GM12878 (cell line): ENCODE data around the gene ARL15. TPM values are rescaled to one million over a fixed set of nuclear protein-coding genes. Genes with fewer than 3 reads are reported as not detected.

Experiments
- ATAC-seq: fragments of 200-7000 bp; cut with Tn5 transposase; 3 replicates; pipeline ENCODE4 v1.9.1; 2020; ENCODE audit warnings: mild to moderate bottlenecking, moderate library complexity
- Bru-seq: library from RNA; stranded (reverse); fragments of 400-500 nt; gene quantifications from one replicate; lab custom pipeline; 2021; lab: Mats Ljungman, UMichigan
- BruChase-seq, 2 experiments: library from RNA; stranded (reverse); fragments of 400-500 nt; gene quantifications; one replicate each; lab custom pipeline; 2021; lab: Mats Ljungman, UMichigan
- BruUV-seq: library from RNA; stranded (reverse); fragments of 400-500 nt; replicated peaks from 2 replicates; lab custom pipeline; 2021; lab: Mats Ljungman, UMichigan
- CTCF ChIA-PET: fragments of 300-600 bp; sonication (Branson Sonifier 250); formaldehyde crosslinking; extraction: SDS; loops from one replicate; lab custom pipeline; 2021; ENCODE audit warnings: inconsistent platforms; lab: Yijun Ruan, JAX
- POLR2A ChIA-PET: fragments of 350-600 bp; formaldehyde crosslinking; extraction: SDS; loops from one replicate; lab custom pipeline; 2021; ENCODE audit warnings: inconsistent platforms; lab: Charles Lee
- RAD21 ChIA-PET: fragments of 300-600 bp; sonication (Branson Sonifier 250); formaldehyde crosslinking; loops from one replicate; lab custom pipeline; 2023; ENCODE audit warnings: antibody characterized with exemption; ENCODE audit not compliant: unreplicated experiment; lab: Charles Lee
- SMC1A ChIA-PET: fragments of 300-600 bp; sonication (Branson Sonifier 250); formaldehyde crosslinking; loops from one replicate; lab custom pipeline; 2023; ENCODE audit not compliant: unreplicated experiment, uncharacterized antibody; lab: Charles Lee
- DNase-seq: peaks from one replicate; pipeline ENCODE4 v3.0.0-alpha.2; 2011; ENCODE audit warnings: low read depth, low spot score
- FAIRE-seq: peaks from 3 replicates; lab custom pipeline; 2011; peaks lifted over from hg19 to GRCh38; lab: Jason Lieb, UNC
- H2AFZ ChIP-seq: 2 replicates; pipeline ENCODE4 v1.6.0; 2011; ENCODE audit warnings: low read depth, low read length, control low read depth; ENCODE audit not compliant: control insufficient read depth
- H3K27ac ChIP-seq: 2 replicates; pipeline ENCODE4 v1.5.1; 2011; ENCODE audit warnings: control low read depth; ENCODE audit not compliant: control insufficient read depth, insufficient read depth
- H3K27me3 ChIP-seq, 2 experiments: replicated peaks in 1 of 2; 2 replicates each; pipeline versions ENCODE4 v1.6.0 to v1.6.1; 2011; ENCODE audit warnings: low read length in 1 of 2; ENCODE audit not compliant: control insufficient read depth in 2 of 2, insufficient read depth in 2 of 2
- H3K36me3 ChIP-seq, 2 experiments: 2 replicates each; pipeline ENCODE4 v1.5.1; 2011; ENCODE audit warnings: low read length in 1 of 2; ENCODE audit not compliant: control insufficient read depth in 2 of 2, insufficient read depth in 2 of 2
- H3K4me1 ChIP-seq: 2 replicates; pipeline ENCODE4 v1.6.1; 2011; ENCODE audit warnings: mild to moderate bottlenecking, low read length, moderate library complexity, mixed read lengths; ENCODE audit not compliant: control insufficient read depth, insufficient read depth
- H3K4me2 ChIP-seq: 2 replicates; pipeline ENCODE4 v1.6.0; 2011; ENCODE audit warnings: control low read depth; ENCODE audit not compliant: control insufficient read depth, insufficient read depth
- H3K4me3 ChIP-seq: fragments of 200-600 bp; sonication (generic); 2 replicates; pipeline ENCODE4 v1.5.1; 2016
- H3K79me2 ChIP-seq: 2 replicates; pipeline ENCODE4 v1.6.0; 2011; ENCODE audit warnings: low read length; ENCODE audit not compliant: control insufficient read depth, insufficient read depth
- H3K9ac ChIP-seq: 2 replicates; pipeline ENCODE4 v1.8.0; 2011; ENCODE audit warnings: low read length, control low read depth, mixed read lengths; ENCODE audit not compliant: control insufficient read depth, insufficient read depth
- H3K9me3 ChIP-seq: replicated peaks from 3 replicates; pipeline ENCODE4 v1.5.1; 2011; ENCODE audit warnings: mild to moderate bottlenecking, low read length; ENCODE audit not compliant: control insufficient read depth, insufficient read depth
- H4K20me1 ChIP-seq: 2 replicates; pipeline ENCODE4 v1.6.0; 2011; ENCODE audit not compliant: control insufficient read depth, insufficient read depth
- CBFB ChIP-seq: IDR thresholded peaks from 2 replicates; pipeline ENCODE4 v1.6.1; 2016; ENCODE audit warnings: antibody characterized with exemption, low read depth
- CBX3 ChIP-seq: fragments of 200-600 bp; sonication (generic); IDR thresholded peaks from 2 replicates; pipeline ENCODE4 v1.6.1; 2016; ENCODE audit warnings: low read depth, borderline replicate concordance
- CBX5 ChIP-seq: sonication (generic); IDR thresholded peaks from 2 replicates; pipeline ENCODE4 v1.6.1; 2016; ENCODE audit warnings: low read depth, moderate library complexity, mild to moderate bottlenecking, inconsistent platforms
- DPF2 ChIP-seq: fragments of 450-650 bp; IDR thresholded peaks from 2 replicates; pipeline ENCODE4 v1.6.1; 2017; ENCODE audit warnings: mild to moderate bottlenecking
- ETV6 ChIP-seq, 2 experiments: fragments of 450-650 bp in 1 of 2; IDR thresholded peaks in 1 of 2; conservative IDR thresholded peaks in 1 of 2; 2 replicates each; pipeline ENCODE4 v1.6.1; 2014; ENCODE audit warnings: antibody characterized with exemption in 1 of 2, borderline replicate concordance in 1 of 2, low read depth in 1 of 2, mild to moderate bottlenecking in 1 of 2, moderate library complexity in 1 of 2
- IKZF1 ChIP-seq: fragments of 450-650 bp; conservative IDR thresholded peaks from 2 replicates; pipeline ENCODE4 v1.6.1; 2017; ENCODE audit warnings: antibody characterized with exemption, mild to moderate bottlenecking
- NFYA ChIP-seq: IDR thresholded peaks from 2 replicates; pipeline ENCODE4 v1.6.1; 2011; ENCODE audit warnings: low read depth, mild to moderate bottlenecking, low read length, improper control_type of control experiment, borderline replicate concordance
- NRF1 ChIP-seq: conservative IDR thresholded peaks from 2 replicates; pipeline ENCODE4 v1.6.1; 2011; ENCODE audit warnings: mild to moderate bottlenecking, low read depth, low read length, improper control_type of control experiment
- RELA ChIP-seq: fragments of 450-650 bp; IDR thresholded peaks from 2 replicates; pipeline ENCODE4 v1.8.0; 2014; ENCODE audit warnings: borderline replicate concordance; ENCODE audit not compliant: partially characterized antibody
- SIX5 ChIP-seq: IDR thresholded peaks from 2 replicates; pipeline ENCODE4 v1.6.1; 2011; ENCODE audit warnings: mild to moderate bottlenecking, low read depth, low read length, moderate library complexity; ENCODE audit not compliant: severe bottlenecking
- TAF1 ChIP-seq: IDR thresholded peaks from 2 replicates; pipeline ENCODE4 v1.6.1; 2011; ENCODE audit warnings: mild to moderate bottlenecking, low read depth, low read length, borderline replicate concordance
- WGBS: methylation state at CpG from one replicate; pipeline ENCODE4 v1.1.6; 2016; ENCODE audit warnings: low lambda C conversion rate; ENCODE audit not compliant: insufficient replicate concordance, insufficient coverage; ENCODE audit errors: missing lambda C conversion rate; 5-methylcytosine and 5-hydroxymethylcytosine counted together
- in situ Hi-C: fragments of 300-500 bp; cut with MboI; formaldehyde crosslinking; loops from 9 replicates; pipeline ENCODE4 v1.14.3; 2018; ENCODE audit warnings: mixed read lengths
- intact Hi-C: fragments of 100-400 bp; cut with micrococcal nuclease; formaldehyde crosslinking; loops from one replicate; pipeline ENCODE4 v1.14.2; 2022; ENCODE audit not compliant: unreplicated experiment
- long read RNA-seq, 2 experiments: library from polyadenylated mRNA; unstranded; transcript quantifications; one replicate each; pipeline ENCODE4 v2.0.0, GENCODE V29; 2019 to 2020
- polyA minus RNA-seq, 3 experiments: library from RNA; depleted of rRNA, polyadenylated mRNA; stranded (reverse); fragments of >200 nt; gene quantifications; 2 replicates each; pipeline ENCODE4 v1.2.3, GENCODE V29; 2011
- polyA plus RNA-seq, 11 experiments: library from polyadenylated mRNA; depleted of rRNA in 4 of 11; unstranded in 6 of 11; stranded (reverse) in 5 of 11; fragments of >200 nt; fragmentation: Nextera tagmentation in 4 of 11; fragmentation: Illumina TruSeq in 1 of 11; extraction: Ambion mirVana in 4 of 11; extraction: Trizol in 1 of 11; gene quantifications; 1 replicate in 1 of 11; 2 replicates in 10 of 11; pipeline versions ENCODE4 v1.2.1 to v1.2.3, GENCODE V29; 2011 to 2016; ENCODE audit warnings: inconsistent platforms in 2 of 11, missing spikeins in 2 of 11, low read depth in 1 of 11
- total RNA-seq, 4 experiments: library from RNA; depleted of rRNA in 3 of 4; stranded (reverse); fragments of >200 nt in 3 of 4; fragmentation: Illumina TruSeq in 1 of 4; extraction: Trizol in 1 of 4; gene quantifications; 2 replicates each; pipeline versions ENCODE4 v1.2.1 to v1.2.3, GENCODE V29; 2013 to 2021
- TF ChIP-seq, protein P1 (sequence below): fragments of 450-650 bp; IDR thresholded peaks from 2 replicates; pipeline ENCODE4 v1.6.1; 2016; ENCODE audit warnings: mild to moderate bottlenecking, moderate library complexity, borderline replicate concordance

The ARL15 gene
- 114 and 120 TPM in 2 replicates for total RNA-seq (2013; cell fraction: nucleolus; rRNA removed)
- total RNA-seq (2014; rRNA removed) (8.6 and 9.6 TPM in 2 replicates), total RNA-seq (2014; rRNA removed; fragmentation: Illumina TruSeq; extraction: Trizol) (9.2 and 12.4 TPM in 2 replicates), total RNA-seq (2021) (6.6 and 7.3 TPM in 2 replicates), polyA plus RNA-seq (2011; rRNA removed) (11.0 and 11.9 TPM in 2 replicates), polyA plus RNA-seq (2014; fragmentation: Illumina TruSeq; extraction: Trizol) (8.0 and 11.9 TPM in 2 replicates), polyA plus RNA-seq (2014; fragmentation: Nextera tagmentation; extraction: Ambion mirVana) (1 to 10 TPM; 3.6 to 3.7 TPM), polyA plus RNA-seq (2014; rRNA removed) (5.8 and 8.5 TPM in 2 replicates), polyA plus RNA-seq (2016; fragmentation: Nextera tagmentation; extraction: Ambion mirVana) (1 to 10 TPM; 5.8 to 6.7 TPM), polyA minus RNA-seq (2011; rRNA and poly(A)+ RNA removed) (45.4 and 72.3 TPM in 2 replicates), Bru-seq, nascent RNA (percentile 65 among the genes with signal in this experiment), BruChase-seq, experiment 1, labeled RNA remaining after a 6-hour chase (percentile 70 among the genes with signal in this experiment), BruChase-seq, experiment 2, labeled RNA remaining after a 2-hour chase (percentile 75 among the genes with signal in this experiment)
- 0.79 TPM for polyA plus RNA-seq (2011; ENCODE audit: low read depth)
- polyA plus RNA-seq (2011; cell fraction: cytosol; rRNA removed): 6.9 and 7.2 TPM in 2 replicates
- polyA plus RNA-seq (2011; cell fraction: nucleus; rRNA removed): 10.5 and 11.4 TPM in 2 replicates
- polyA plus RNA-seq (2012): 2.5 and 3.5 TPM in 2 replicates
- 8.1 and 9.9 TPM in 2 replicates for polyA minus RNA-seq (2011; cell fraction: cytosol; rRNA and poly(A)+ RNA removed)
- 110 and 143 TPM in 2 replicates for polyA minus RNA-seq (2011; cell fraction: nucleus; rRNA and poly(A)+ RNA removed)
- long read RNA-seq, experiment 1: 0 reads
- long read RNA-seq, experiment 2, transcript ARL15-202 (5 exons, 2,486 nt): major isoform, 11 of 18 reads
- long read RNA-seq, experiment 2, partial matches to known transcripts: 0 of 18 reads
- long read RNA-seq, experiment 2, other reads (novel, unspliced or antisense): 4 of 18 reads

DNA sequence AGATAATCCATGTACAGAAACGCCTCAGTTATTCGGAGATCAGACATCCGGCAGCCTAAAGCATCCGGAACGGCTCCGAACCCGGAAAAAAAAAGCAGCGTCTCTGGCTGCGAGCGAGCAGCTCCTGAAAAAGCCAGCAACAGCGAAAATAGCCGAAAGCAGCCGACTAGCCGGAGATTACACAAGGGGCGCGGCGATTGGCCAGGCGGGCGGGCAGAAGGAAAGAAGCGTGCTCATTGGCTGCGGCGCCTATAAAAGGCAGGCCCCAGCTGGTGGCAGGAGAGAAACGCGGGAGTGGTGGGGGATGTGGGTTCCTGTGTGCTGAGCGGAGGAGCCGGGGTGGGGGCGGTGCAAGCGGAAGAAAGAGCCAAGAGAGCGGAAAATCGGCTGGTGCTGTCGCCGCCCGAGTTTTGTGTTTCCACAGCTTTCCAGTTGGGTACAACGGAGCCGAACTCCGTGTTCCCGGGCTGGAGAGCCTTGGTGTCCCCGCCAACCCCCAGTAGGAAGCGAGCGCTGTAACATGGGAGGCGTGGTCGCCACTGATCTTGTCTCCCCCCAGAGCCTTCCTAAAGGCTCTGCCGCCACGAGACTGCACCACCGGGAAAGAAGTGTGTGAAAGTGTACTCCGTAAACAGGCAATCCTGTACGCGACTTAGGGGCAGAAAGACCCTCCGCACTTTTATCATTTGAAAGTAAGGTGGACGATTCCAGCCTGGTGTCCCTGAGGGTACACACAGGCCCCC, at the start of gene ARL15:
ARL15 (minus strand) TSS at position 141 of the 743 bp plus-strand sequence.
- in situ Hi-C loops (no loop called here), intact Hi-C loops (loop anchor here (5.0 kb wide), 3 partner anchors 63 to 177 kb away; no protein-coding TSS in a partner anchor)
- no peaks in the 10 kb centered on the region for H3K36me3 ChIP-seq
- peak within 1 kb of the TSS; percentile 49 for H3K27ac ChIP-seq
- peak within 1 kb of the TSS; percentile 99 for H3K4me2 ChIP-seq
- no peaks in the 10 kb centered on the region for H3K27me3 ChIP-seq
- peak within 1 kb of the TSS; percentile 96 for H2AFZ ChIP-seq
- RAD21 ChIA-PET: interaction anchor here (0.7 to 4.0 kb wide), 18 partner anchors 24 to 212 kb away, joined by 3 to 26 read pairs (median 4); no protein-coding TSS in a partner anchor
- BruUV-seq: TSS peak; percentile 98
- H3K4me3 ChIP-seq: peak within 1 kb of the TSS; percentile 90
- SMC1A ChIA-PET: interaction anchor here (0.7 to 4.9 kb wide), 16 partner anchors 14 to 177 kb away, joined by 3 to 34 read pairs (median 4); no protein-coding TSS in a partner anchor
- H3K4me1 ChIP-seq: no peaks in the 10 kb centered on the region
- peak; percentile 87 for DNase-seq
- peak; percentile 93 for FAIRE-seq
- H4K20me1 ChIP-seq: no peaks in the 10 kb centered on the region
- CTCF ChIA-PET: interaction anchor here (0.6 to 3.3 kb wide), 23 partner anchors 11 to 179 kb away, joined by 3 to 30 read pairs (median 5); no protein-coding TSS in a partner anchor
- H3K79me2 ChIP-seq: peaks cover 10% of the 10 kb centered on the region
- no peaks in the 10 kb centered on the region for H3K9me3 ChIP-seq
- POLR2A ChIA-PET: interaction anchor here (0.6 to 2.5 kb wide), 23 partner anchors 9 to 1511 kb away, joined by 3 to 16 read pairs (median 5); no protein-coding TSS in a partner anchor
- WGBS: under 1% methylated on average over 50 of the region's 50 CpGs
- ATAC-seq: peak; percentile 95
- peak within 1 kb of the TSS; percentile 81 for H3K9ac ChIP-seq
- TF ChIP-seq ETV6 (conservative IDR thresholded peaks at IDR 0.05 in 1 of 2, IDR thresholded peaks at IDR 0.05 in 1 of 2; ENCODE audit: borderline replicate concordance in 1 of 2, low read depth in 1 of 2): 0 out of 4 replicates have a peak, but pooled peaks of 1 of the 2 experiments have one; percentile 26
- TF ChIP-seq RELA: no peak
- TF ChIP-seq CBX5: no peak
- no peak for TF ChIP-seq NRF1
- TF ChIP-seq DPF2: no peak
- TF ChIP-seq, protein P1, sequence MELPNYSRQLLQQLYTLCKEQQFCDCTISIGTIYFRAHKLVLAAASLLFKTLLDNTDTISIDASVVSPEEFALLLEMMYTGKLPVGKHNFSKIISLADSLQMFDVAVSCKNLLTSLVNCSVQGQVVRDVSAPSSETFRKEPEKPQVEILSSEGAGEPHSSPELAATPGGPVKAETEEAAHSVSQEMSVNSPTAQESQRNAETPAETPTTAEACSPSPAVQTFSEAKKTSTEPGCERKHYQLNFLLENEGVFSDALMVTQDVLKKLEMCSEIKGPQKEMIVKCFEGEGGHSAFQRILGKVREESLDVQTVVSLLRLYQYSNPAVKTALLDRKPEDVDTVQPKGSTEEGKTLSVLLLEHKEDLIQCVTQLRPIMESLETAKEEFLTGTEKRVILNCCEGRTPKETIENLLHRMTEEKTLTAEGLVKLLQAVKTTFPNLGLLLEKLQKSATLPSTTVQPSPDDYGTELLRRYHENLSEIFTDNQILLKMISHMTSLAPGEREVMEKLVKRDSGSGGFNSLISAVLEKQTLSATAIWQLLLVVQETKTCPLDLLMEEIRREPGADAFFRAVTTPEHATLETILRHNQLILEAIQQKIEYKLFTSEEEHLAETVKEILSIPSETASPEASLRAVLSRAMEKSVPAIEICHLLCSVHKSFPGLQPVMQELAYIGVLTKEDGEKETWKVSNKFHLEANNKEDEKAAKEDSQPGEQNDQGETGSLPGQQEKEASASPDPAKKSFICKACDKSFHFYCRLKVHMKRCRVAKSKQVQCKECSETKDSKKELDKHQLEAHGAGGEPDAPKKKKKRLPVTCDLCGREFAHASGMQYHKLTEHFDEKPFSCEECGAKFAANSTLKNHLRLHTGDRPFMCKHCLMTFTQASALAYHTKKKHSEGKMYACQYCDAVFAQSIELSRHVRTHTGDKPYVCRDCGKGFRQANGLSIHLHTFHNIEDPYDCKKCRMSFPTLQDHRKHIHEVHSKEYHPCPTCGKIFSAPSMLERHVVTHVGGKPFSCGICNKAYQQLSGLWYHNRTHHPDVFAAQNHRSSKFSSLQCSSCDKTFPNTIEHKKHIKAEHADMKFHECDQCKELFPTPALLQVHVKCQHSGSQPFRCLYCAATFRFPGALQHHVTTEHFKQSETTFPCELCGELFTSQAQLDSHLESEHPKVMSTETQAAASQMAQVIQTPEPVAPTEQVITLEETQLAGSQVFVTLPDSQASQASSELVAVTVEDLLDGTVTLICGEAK: 0 out of 2 replicates have a peak, but pooled peaks have one; percentile 14
- peak; percentile 93; the same call in 1 of the 2 replicates for TF ChIP-seq CBFB
- no peak for TF ChIP-seq CBX3
- no peak for TF ChIP-seq SIX5
- no peak for TF ChIP-seq NFYA
- TF ChIP-seq TAF1: peak; percentile 95
- peak; percentile 70 for TF ChIP-seq IKZF1
